ENCODE results near the gene CHD3. TPM values are rescaled to one million over a fixed set of nuclear protein-coding genes. Genes with fewer than 3 reads are reported as not detected.

CHD3 gene
- total RNA-seq, 1 donor from 2014 or later = 339 TPM

DNA sequence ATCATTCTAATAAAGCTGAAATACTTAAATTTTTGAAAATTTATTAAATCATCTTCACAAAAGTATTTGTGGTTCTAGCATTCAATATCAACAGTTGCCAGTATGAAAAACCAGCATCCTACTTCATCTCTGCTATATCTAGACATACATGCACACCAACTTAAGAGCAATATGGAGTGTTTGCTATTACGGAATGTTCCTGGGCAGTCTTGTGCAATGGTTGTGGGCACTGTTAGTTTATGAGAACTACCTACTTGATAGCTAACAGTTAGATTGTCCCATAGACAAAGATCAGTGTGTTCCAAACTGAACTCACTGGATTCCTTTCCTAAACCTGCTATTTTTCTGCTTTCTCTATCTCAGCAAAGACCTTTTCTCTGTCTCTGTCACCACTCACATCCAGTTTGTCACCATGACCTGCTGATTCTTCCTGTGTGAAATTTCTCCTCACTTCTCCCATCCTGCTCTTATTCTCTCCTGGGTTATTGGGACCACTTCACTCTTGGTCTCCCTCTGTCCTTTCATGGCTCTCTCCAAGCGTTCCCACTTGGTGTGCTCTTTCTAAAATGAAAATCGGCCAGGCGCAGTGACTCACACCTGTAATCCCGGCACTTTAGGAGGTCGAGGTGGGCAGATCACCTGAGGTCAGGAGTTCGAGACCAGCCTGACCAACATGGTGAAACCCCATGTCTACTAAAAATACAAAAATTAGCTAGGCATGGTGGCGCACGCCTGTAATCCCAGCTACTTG, 71.1 kb downstream of the CHD3 start:
- Mint-ChIP-seq H3K36me3 (no peaks in the 10 kb centered on the region), H3K4me1 (peaks cover 4% of the 10 kb centered on the region), H3K27me3 (ENCODE audit: low read depth) (peaks cover 5% of the 10 kb centered on the region), H3K9me3 (no peaks in the 10 kb centered on the region), H3K4me3 (no peak overlapping the region), H3K27ac (no peak overlapping the region)
- no peak for DNase-seq (ENCODE audit: low spot score in 2 of 2, unreplicated experiment in 2 of 2)
- TF ChIP-seq, protein P1, sequence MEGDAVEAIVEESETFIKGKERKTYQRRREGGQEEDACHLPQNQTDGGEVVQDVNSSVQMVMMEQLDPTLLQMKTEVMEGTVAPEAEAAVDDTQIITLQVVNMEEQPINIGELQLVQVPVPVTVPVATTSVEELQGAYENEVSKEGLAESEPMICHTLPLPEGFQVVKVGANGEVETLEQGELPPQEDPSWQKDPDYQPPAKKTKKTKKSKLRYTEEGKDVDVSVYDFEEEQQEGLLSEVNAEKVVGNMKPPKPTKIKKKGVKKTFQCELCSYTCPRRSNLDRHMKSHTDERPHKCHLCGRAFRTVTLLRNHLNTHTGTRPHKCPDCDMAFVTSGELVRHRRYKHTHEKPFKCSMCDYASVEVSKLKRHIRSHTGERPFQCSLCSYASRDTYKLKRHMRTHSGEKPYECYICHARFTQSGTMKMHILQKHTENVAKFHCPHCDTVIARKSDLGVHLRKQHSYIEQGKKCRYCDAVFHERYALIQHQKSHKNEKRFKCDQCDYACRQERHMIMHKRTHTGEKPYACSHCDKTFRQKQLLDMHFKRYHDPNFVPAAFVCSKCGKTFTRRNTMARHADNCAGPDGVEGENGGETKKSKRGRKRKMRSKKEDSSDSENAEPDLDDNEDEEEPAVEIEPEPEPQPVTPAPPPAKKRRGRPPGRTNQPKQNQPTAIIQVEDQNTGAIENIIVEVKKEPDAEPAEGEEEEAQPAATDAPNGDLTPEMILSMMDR (IDR thresholded peaks at IDR 0.05; ENCODE audit: unreplicated experiment) = no peak

DNA sequence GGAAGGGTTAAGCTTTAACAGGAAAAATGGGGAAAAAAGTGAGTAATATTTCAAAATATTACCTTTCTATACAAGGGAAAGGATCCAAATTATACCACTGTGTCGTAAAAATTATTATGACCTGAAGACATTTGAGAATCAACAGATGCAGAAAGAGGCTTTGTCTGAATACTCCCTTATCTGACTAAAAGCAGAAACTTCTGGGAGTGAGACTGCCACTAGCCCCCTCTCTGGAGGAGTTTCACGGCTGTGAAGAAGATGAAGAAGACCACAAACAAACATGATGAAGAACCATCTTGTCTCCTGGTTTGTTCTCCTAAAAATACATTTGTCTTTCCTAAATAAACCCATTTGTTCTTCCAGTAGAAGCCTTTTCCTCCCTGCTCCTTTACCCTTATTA, 72.8 kb downstream of the CHD3 start:
- H3K36me3 Mint-ChIP-seq = no peaks in the 10 kb centered on the region
- H3K4me3 Mint-ChIP-seq = no peak overlapping the region
- H3K4me1 Mint-ChIP-seq = peaks cover under 1% of the 10 kb centered on the region
- TF ChIP-seq, protein P1 (IDR thresholded peaks at IDR 0.05; ENCODE audit: unreplicated experiment) = no peak
- H3K9me3 Mint-ChIP-seq = no peaks in the 10 kb centered on the region
- H3K27me3 Mint-ChIP-seq (ENCODE audit: low read depth) = peaks cover 5% of the 10 kb centered on the region
- no peak for DNase-seq (ENCODE audit: low spot score in 2 of 2, unreplicated experiment in 2 of 2)
- H3K27ac Mint-ChIP-seq = no peak overlapping the region

Other genes with a start within 250 kb of the CHD3 start
- gene ATP1B2, start 237.9 kb upstream of the CHD3 start, total RNA-seq = 9.6 to 10.5 TPM (median 10.2 TPM) in 3 replicates
- gene TP53, start 201.3 kb upstream of the CHD3 start, total RNA-seq = 98.8 to 105 TPM (median 101 TPM) in 3 replicates
- gene WRAP53, start 200.3 kb upstream of the CHD3 start, total RNA-seq = 12.3 to 13.6 TPM (median 13.1 TPM) in 3 replicates
- gene EFNB3, start 183.6 kb upstream of the CHD3 start, total RNA-seq = 27.3 to 28.2 TPM (median 28.1 TPM) in 3 replicates
- 0.18 to 0.64 TPM (median 0.25 TPM) in 3 replicates for gene DNAH2, start 171.0 kb upstream of the CHD3 start, total RNA-seq
- gene KDM6B, start 54.6 kb upstream of the CHD3 start, total RNA-seq = 88.4 to 96.3 TPM (median 94.4 TPM) in 3 replicates
- gene TMEM88, start 33.7 kb upstream of the CHD3 start, total RNA-seq = 12.3 to 15.4 TPM (median 15.2 TPM) in 3 replicates
- 63.9 to 67.2 TPM (median 66.4 TPM) in 3 replicates for gene NAA38, start 31.2 kb upstream of the CHD3 start, total RNA-seq
- gene CYB5D1, start 30.8 kb upstream of the CHD3 start, total RNA-seq = 12.5 to 13.0 TPM (median 13.0 TPM) in 3 replicates
- 3.0 to 3.4 TPM (median 3.1 TPM) in 3 replicates for gene RNF227, start 27.5 kb downstream of the CHD3 start, total RNA-seq
- gene KCNAB3, start 41.1 kb downstream of the CHD3 start, total RNA-seq = 18.4 to 18.8 TPM (median 18.5 TPM) in 3 replicates
- gene TRAPPC1, start 43.2 kb downstream of the CHD3 start, total RNA-seq = 98.7 to 119 TPM (median 111 TPM) in 3 replicates
- 49.4 to 51.5 TPM (median 50.0 TPM) in 3 replicates for gene CNTROB, start 43.4 kb downstream of the CHD3 start, total RNA-seq
- 0.34 to 0.75 TPM (median 0.69 TPM) in 3 replicates for gene GUCY2D, start 113.8 kb downstream of the CHD3 start, total RNA-seq
- gene ALOX15B, start 150.3 kb downstream of the CHD3 start, total RNA-seq = 0.09 TPM in 1 of 3 replicates, not detected in the others
- gene ALOX12B, start 198.9 kb downstream of the CHD3 start, total RNA-seq = 0.70 TPM in 1 of 3 replicates, not detected in the others
- gene ALOXE3, start 229.7 kb downstream of the CHD3 start, total RNA-seq = 0.09 to 0.13 TPM in 2 of 3 replicates, not detected in the other
- 0.45 to 0.75 TPM (median 0.66 TPM) in 3 replicates for gene HES7, start 235.3 kb downstream of the CHD3 start, total RNA-seq

Data from mesothelial cell of epicardium (in vitro differentiated cells).